Colonic mucosa (tissue), 4 donors: ENCODE measurements around the gene DNTT. TPM values are rescaled to one million over a fixed set of nuclear protein-coding genes. Genes with fewer than 3 reads are reported as not detected.

ENCODE experiments used
- DNase-seq: peaks from one replicate; pipeline ENCODE4 v3.0.0-alpha.2; 2020
- H3K27ac ChIP-seq: fragments of 200-600 bp; one replicate; pipeline ENCODE4 v1.8.0; 2021
- H3K27me3 ChIP-seq: fragments of 200-600 bp; one replicate; pipeline ENCODE4 v1.8.0; 2021
- H3K36me3 ChIP-seq: fragments of 200-600 bp; one replicate; pipeline ENCODE4 v1.8.0; 2021
- H3K4me1 ChIP-seq: fragments of 200-600 bp; one replicate; pipeline ENCODE4 v1.8.0; 2021; ENCODE audit warnings: mild to moderate bottlenecking
- H3K4me3 ChIP-seq: fragments of 200-600 bp; one replicate; pipeline ENCODE4 v1.8.0; 2021
- H3K9ac ChIP-seq, 2 donors: one replicate each; pipeline ENCODE4 v1.7.0; 2013; ENCODE audit warnings: control low read depth in 2 of 2, low read depth in 2 of 2, low read length in 2 of 2
- H3K9me3 ChIP-seq: fragments of 200-600 bp; one replicate; pipeline ENCODE4 v1.8.0; 2021
- CTCF ChIP-seq: fragments of 200-600 bp; IDR thresholded peaks from one replicate; pipeline ENCODE4 v1.8.0; 2022; ENCODE audit warnings: antibody characterized with exemption, mild to moderate bottlenecking
- intact Hi-C: fragments of 100-400 bp; cut with DNase I; formaldehyde crosslinking; loops from one replicate; pipeline ENCODE4 v1.14.1; 2022
- total RNA-seq, 2 donors: library from RNA; stranded (reverse); fragmentation: NEBNext Ultra II Directional in 1 of 2; extraction: Animal tissue kit (Norgen Biotek cat#: 25700) in 1 of 2; gene quantifications; one replicate each; pipeline ENCODE4 v1.2.1, GENCODE V29; 2021
- donor health status: healthy.
- donor health status: DM: no; HTN: no; CAD: no.
- donor health status: DM: no; HTN: no; CAD: no.

Gene DNTT
- total RNA-seq, 2 donors from 2014 or later = not detected

GRCh38 chr10:96260014-96260413 is 44.2 kb upstream of the DNTT start:
- H3K9ac ChIP-seq = no peak overlapping the region
- peak; percentile 59 for DNase-seq
- no peak for TF ChIP-seq CTCF
- no peak overlapping the region for H3K4me3 ChIP-seq
- H3K27me3 ChIP-seq = no peaks in the 10 kb centered on the region
- H3K9me3 ChIP-seq = no peaks in the 10 kb centered on the region
- no peaks in the 10 kb centered on the region for H3K36me3 ChIP-seq
- intact Hi-C loops = no loop called here
- H3K4me1 ChIP-seq = no peaks in the 10 kb centered on the region
- peak overlapping the region; percentile 31 for H3K27ac ChIP-seq

DNA sequence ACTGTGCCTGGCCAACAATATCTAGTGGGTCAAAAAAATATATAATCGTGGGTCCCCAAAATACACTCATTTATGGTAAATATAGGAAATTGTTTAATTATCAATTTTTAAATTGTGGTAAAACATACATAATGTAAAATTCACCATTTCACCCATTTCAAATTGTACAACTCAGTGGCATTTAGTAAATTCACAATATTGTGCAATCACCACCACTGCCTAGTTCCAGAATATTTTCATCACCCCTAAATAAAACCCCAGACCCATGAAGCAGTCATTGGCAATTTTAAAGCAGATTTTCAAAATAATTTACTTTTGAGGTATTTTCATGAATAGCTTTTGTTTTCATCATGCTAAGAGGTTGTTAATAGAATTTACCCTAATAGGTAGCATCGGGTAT is 43.1 kb upstream of the DNTT start:
- Histone ChIP-seq H3K9ac (no peak overlapping the region), H3K4me1 (no peaks in the 10 kb centered on the region), H3K4me3 (no peak overlapping the region), H3K27ac (peak overlapping the region; percentile 61), H3K27me3 (no peaks in the 10 kb centered on the region), H3K36me3 (no peaks in the 10 kb centered on the region), H3K9me3 (no peaks in the 10 kb centered on the region)
- no peak for TF ChIP-seq CTCF
- DNase-seq = no peak
- intact Hi-C loops = no loop called here

DNA sequence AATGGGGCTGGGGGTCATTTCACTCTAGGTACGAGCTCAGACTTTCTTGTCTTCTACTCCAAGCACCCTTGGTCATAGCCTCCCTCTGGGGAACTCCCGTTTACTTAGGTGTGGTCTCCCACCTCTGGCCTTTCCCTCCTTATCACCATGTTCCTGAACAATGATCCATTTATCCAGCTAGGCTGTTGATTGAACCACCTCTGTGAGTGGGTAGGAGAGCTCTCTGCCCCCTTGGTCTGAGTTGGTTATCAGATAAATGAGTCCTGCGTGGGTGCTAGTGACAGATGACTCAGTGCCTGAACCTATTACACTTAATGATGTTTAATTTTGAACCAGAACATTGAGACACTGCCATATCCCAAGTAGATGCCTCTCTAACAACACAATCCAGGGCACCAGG is 42.3 kb upstream of the DNTT start:
- Histone ChIP-seq H3K27ac (peak overlapping the region; percentile 61), H3K4me3 (no peak overlapping the region), H3K27me3 (no peaks in the 10 kb centered on the region), H3K4me1 (peaks cover 4% of the 10 kb centered on the region), H3K36me3 (no peaks in the 10 kb centered on the region), H3K9me3 (no peaks in the 10 kb centered on the region), H3K9ac (peak overlapping the region in 1 of 2 donors; percentile 52)
- TF ChIP-seq CTCF = no peak
- intact Hi-C loops = no loop called here
- peak; percentile 65 for DNase-seq

- no peak overlapping the region for H3K27ac ChIP-seq
- TF ChIP-seq CTCF = no peak
- H3K4me3 ChIP-seq = no peak overlapping the region
- peak overlapping the region in 1 of 2 donors; percentile 60 for H3K9ac ChIP-seq
- intact Hi-C loops = no loop called here
- peaks cover 4% of the 10 kb centered on the region for H3K4me1 ChIP-seq
- no peaks in the 10 kb centered on the region for H3K27me3 ChIP-seq
- no peaks in the 10 kb centered on the region for H3K36me3 ChIP-seq
- no peaks in the 10 kb centered on the region for H3K9me3 ChIP-seq
- no peak for DNase-seq
These were observed 41.1 kb upstream of the DNTT start for GRCh38 chr10:96263176-96263575.

- DNase-seq = no peak
- H3K4me3 ChIP-seq = no peak overlapping the region
- no peak overlapping the region for H3K27ac ChIP-seq
- peak overlapping the region in 1 of 2 donors; percentile 60 for H3K9ac ChIP-seq
- no peak for TF ChIP-seq CTCF
- H3K27me3 ChIP-seq = no peaks in the 10 kb centered on the region
- peaks cover 4% of the 10 kb centered on the region for H3K4me1 ChIP-seq
- H3K36me3 ChIP-seq = no peaks in the 10 kb centered on the region
- H3K9me3 ChIP-seq = no peaks in the 10 kb centered on the region
- intact Hi-C loops = no loop called here
These were observed 40.6 kb upstream of the DNTT start for GRCh38 chr10:96263669-96264068.

- Histone ChIP-seq H3K36me3 (no peaks in the 10 kb centered on the region), H3K27ac (no peak overlapping the region), H3K4me1 (peaks cover 4% of the 10 kb centered on the region), H3K9ac (no peak overlapping the region), H3K9me3 (no peaks in the 10 kb centered on the region), H3K4me3 (no peak overlapping the region), H3K27me3 (no peaks in the 10 kb centered on the region)
- no peak for TF ChIP-seq CTCF
- intact Hi-C loops = no loop called here
- DNase-seq = no peak
These were observed 39.3 kb upstream of the DNTT start for GRCh38 chr10:96264938-96265337.
